Stimulated activated naive CD4-positive, alpha-beta T cell treated with Interleukin-2 at 50 U/mL for 16 hours (primary cell): ENCODE results near the gene GADL1.

Experiments used
- DNase-seq: peaks from one replicate; lab custom pipeline; 2025; lab: John Stamatoyannopoulos, UW

The GADL1 gene

DNA sequence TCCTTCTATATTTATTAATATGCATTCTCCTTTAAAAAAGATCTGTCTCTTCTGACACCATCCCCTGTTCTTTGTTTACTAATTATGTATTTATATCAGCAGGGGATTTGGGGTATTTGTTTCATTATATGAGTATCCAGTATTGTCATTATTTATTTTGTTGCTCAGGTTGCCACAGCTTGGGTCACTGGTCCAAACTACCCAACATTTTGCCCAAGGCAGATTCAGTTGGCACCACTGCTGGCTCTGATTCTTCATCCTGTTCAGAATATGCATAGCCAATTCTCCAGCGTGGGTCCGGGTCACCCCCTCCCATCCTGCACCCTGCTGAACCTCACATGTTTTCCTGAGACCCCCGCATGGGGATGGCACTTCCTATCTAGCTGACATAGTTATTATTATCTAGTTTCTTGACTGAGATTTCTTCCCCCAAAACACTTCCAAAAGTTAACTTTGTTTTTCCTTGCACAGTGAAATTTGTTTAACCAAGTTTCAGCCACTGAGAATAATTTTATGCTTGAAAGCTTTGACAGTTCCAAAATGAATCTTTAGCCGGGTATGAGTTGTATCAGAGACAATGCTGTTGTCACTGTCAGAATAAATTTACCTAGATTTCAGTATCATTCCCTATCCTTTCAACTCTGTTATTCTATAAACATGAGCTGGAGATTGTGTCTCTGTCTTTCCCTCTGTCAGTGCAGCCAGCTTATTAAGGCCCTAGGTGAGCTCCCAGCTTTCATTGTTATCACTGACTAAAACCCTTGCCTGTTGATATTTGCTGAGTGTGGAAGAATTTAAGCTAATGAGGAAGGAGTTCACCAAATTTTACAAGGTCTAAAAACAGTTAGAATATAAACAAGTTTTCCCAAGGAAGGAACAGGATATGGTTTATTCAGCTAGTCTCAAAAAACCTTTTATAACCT lies 217.8 kb downstream of the GADL1 start:
- DNase-seq, result no peak
